ENCODE data around the gene PRR7.

PRR7 gene

GRCh38 chr5:177479774-177480173, 33.2 kb downstream of the PRR7 start:
- TF ChIP-seq ZNF366 (tag by site-specific recombination; conservative IDR thresholded peaks at IDR 0.05) = no peak
- TF ChIP-seq ZNF658 (tag by site-specific recombination; IDR thresholded peaks at IDR 0.05) = no peak
- no peak for TF ChIP-seq ZNF398 (tag by site-specific recombination; IDR thresholded peaks at IDR 0.05)
- TF ChIP-seq ZNF146 (tag by site-specific recombination; IDR thresholded peaks at IDR 0.05) = no peak
- ChIA-PET CTCF (interaction anchor here (0.6 to 1.6 kb wide), 2 partner anchors 21 to 128 kb away, joined by 3 to 11 read pairs; no protein-coding TSS in a partner anchor), POLR2A (interaction anchor here (1.1 to 8.1 kb wide), 4 partner anchors 11 to 25 kb away, joined by 4 to 106 read pairs (median 10); partner anchors contain the start of gene PDLIM7)
- Histone ChIP-seq H3K27ac (ENCODE audit: extremely low read depth, low read depth, low read length) (no peak overlapping the region), H3K9me3 (ENCODE audit: control insufficient read depth, insufficient read depth, low read depth, low read length) (no peaks in the 10 kb centered on the region), H3K36me3 (ENCODE audit: control insufficient read depth in 2 of 2, insufficient read depth in 1 of 2, low read length in 2 of 2) (peaks cover 0 to 28% of the 10 kb centered on the region in 2 experiments; a peak in 1 of 3 replicates), H3K4me1 (ENCODE audit: control insufficient read depth, insufficient read depth, low read length) (no peaks in the 10 kb centered on the region; the same call in 1 of the 2 replicates), H3K4me3 (ENCODE audit: low read depth, low read length) (no peak overlapping the region)

- Histone ChIP-seq H3K9me3 (ENCODE audit: control insufficient read depth, insufficient read depth, low read depth, low read length) (no peaks in the 10 kb centered on the region), H3K27ac (ENCODE audit: extremely low read depth, low read depth, low read length) (no peak overlapping the region), H3K4me1 (ENCODE audit: control insufficient read depth, insufficient read depth, low read length) (no peaks in the 10 kb centered on the region), H3K4me3 (ENCODE audit: low read depth, low read length) (no peak overlapping the region), H3K36me3 (ENCODE audit: control insufficient read depth in 2 of 2, insufficient read depth in 1 of 2, low read length in 2 of 2) (peaks cover 7 to 44% of the 10 kb centered on the region in 2 experiments; a peak in 2 of 3 replicates)
- ChIA-PET POLR2A (interaction anchor here (0.7 to 8.1 kb wide), 2 partner anchors 12 to 48 kb away, joined by 3 to 106 read pairs; partner anchors contain the start of gene PDLIM7), CTCF (interaction anchor here (0.8 kb wide), 1 partner anchor 11 kb away, joined by 4 read pairs; no protein-coding TSS in a partner anchor)
- no peak for TF ChIP-seq ZNF549 (tag by site-specific recombination; IDR thresholded peaks at IDR 0.05)
- TF ChIP-seq KLF8 (tag by site-specific recombination; IDR thresholded peaks at IDR 0.05) = no peak
- no peak for TF ChIP-seq ZNF416 (tag by site-specific recombination; IDR thresholded peaks at IDR 0.05)
- no peak for TF ChIP-seq ZNF529 (tag by site-specific recombination; IDR thresholded peaks at IDR 0.05; ENCODE audit: insufficient replicate concordance)
- no peak for TF ChIP-seq ZNF292 (tag by site-specific recombination; IDR thresholded peaks at IDR 0.05; ENCODE audit: borderline replicate concordance, low read depth)
- TF ChIP-seq ZNF324 (tag by site-specific recombination; IDR thresholded peaks at IDR 0.05) = no peak
- TF ChIP-seq ZNF544 (tag by site-specific recombination; IDR thresholded peaks at IDR 0.05) = no peak
- no peak for TF ChIP-seq ZNF302 (tag by site-specific recombination; IDR thresholded peaks at IDR 0.05; ENCODE audit: low read depth)
- TF ChIP-seq ZSCAN23 (tag by site-specific recombination; IDR thresholded peaks at IDR 0.05) = no peak
- no peak for TF ChIP-seq ZXDB (tag by site-specific recombination; IDR thresholded peaks at IDR 0.05)
Measured at GRCh38 chr5:177482359-177482795, 35.8 kb downstream of the PRR7 start.

DNA sequence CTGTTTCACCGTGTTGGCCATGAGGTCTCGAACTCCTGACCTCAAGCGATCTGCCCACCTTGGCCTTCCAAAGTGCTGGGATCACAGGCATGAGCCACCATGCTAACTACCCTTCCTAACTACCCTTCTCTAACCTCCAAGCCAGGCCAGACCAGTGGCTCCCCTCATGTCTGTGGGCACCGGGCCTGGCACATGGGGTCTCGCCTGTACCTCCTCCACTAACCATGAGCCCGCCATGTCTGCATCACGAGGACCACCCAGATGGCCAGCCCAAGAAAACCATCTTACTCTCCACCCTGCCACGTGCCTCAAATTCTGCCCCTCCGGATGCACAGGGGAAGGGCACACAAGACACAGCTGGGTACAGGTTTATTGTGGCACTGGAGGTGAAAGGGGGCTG, 36.4 kb downstream of the PRR7 start:
- Histone ChIP-seq H3K27ac (ENCODE audit: extremely low read depth, low read depth, low read length) (no peak overlapping the region), H3K9me3 (ENCODE audit: control insufficient read depth, insufficient read depth, low read depth, low read length) (no peaks in the 10 kb centered on the region), H3K36me3 (ENCODE audit: control insufficient read depth in 2 of 2, insufficient read depth in 1 of 2, low read length in 2 of 2) (peaks cover 7 to 50% of the 10 kb centered on the region in 2 experiments; a peak in 2 of 3 replicates), H3K4me3 (ENCODE audit: low read depth, low read length) (no peak overlapping the region), H3K4me1 (ENCODE audit: control insufficient read depth, insufficient read depth, low read length) (no peaks in the 10 kb centered on the region)
- no peak for TF ChIP-seq SCRT2 (tag by site-specific recombination; IDR thresholded peaks at IDR 0.05)
- no peak for TF ChIP-seq ZBTB48 (tag by site-specific recombination; IDR thresholded peaks at IDR 0.05)
- TF ChIP-seq ZNF211 (tag by site-specific recombination; IDR thresholded peaks at IDR 0.05; ENCODE audit: low read depth) = no peak
- ChIA-PET POLR2A (interaction anchor here (8.1 kb wide), 1 partner anchor 12 kb away, joined by 106 read pairs; the partner anchor contains the start of gene PDLIM7), CTCF (no interaction called here)
